HG03066 (cell line): ENCODE measurements around the gene HSPA8.

Source experiments
- ATAC-seq: cut with Tn5 transposase; IDR thresholded peaks from one replicate; pipeline ENCODE4 v1.9.1; 2021; ENCODE audit warnings: low read depth; ENCODE audit not compliant: unreplicated experiment

The HSPA8 gene

GRCh38 chr11:123051146-123051545 lies 10.8 kb downstream of the HSPA8 start:
- ATAC-seq, result no peak

GRCh38 chr11:123047947-123048293 lies 14.0 kb downstream of the HSPA8 start:
- no peak for ATAC-seq

GRCh38 chr11:123047266-123047946 lies 14.5 kb downstream of the HSPA8 start:
- no peak for ATAC-seq

GRCh38 chr11:123046473-123047259 lies 15.3 kb downstream of the HSPA8 start:
- ATAC-seq, result no peak

GRCh38 chr11:123045101-123045500 lies 16.8 kb downstream of the HSPA8 start:
- no peak for ATAC-seq

GRCh38 chr11:123041185-123041584 lies 20.8 kb downstream of the HSPA8 start:
- no peak for ATAC-seq

- no peak for ATAC-seq
These were observed 21.9 kb downstream of the HSPA8 start for GRCh38 chr11:123040111-123040432.

- ATAC-seq, result no peak
These were observed 26.1 kb downstream of the HSPA8 start for GRCh38 chr11:123035831-123036230.

- ATAC-seq, result no peak
These were observed 27.3 kb downstream of the HSPA8 start for GRCh38 chr11:123034597-123034996.

- no peak for ATAC-seq
These were observed 28.0 kb downstream of the HSPA8 start for GRCh38 chr11:123033895-123034294.

GRCh38 chr11:123030517-123030916 lies 31.4 kb downstream of the HSPA8 start:
- ATAC-seq, result no peak

GRCh38 chr11:123020968-123021367 lies 41.0 kb downstream of the HSPA8 start:
- ATAC-seq, result no peak

- ATAC-seq, result no peak
These were observed 43.2 kb downstream of the HSPA8 start for GRCh38 chr11:123018702-123019101.

GRCh38 chr11:123011510-123011909 lies 50.4 kb downstream of the HSPA8 start:
- ATAC-seq, result no peak
